GM04504 (cell line): ENCODE data around the gene LMNA.

Experiments used
- DNase-seq: peaks from one replicate; pipeline ENCODE4 v3.0.0-alpha.2; 2012; ENCODE audit warnings: low read depth

LMNA gene

DNA sequence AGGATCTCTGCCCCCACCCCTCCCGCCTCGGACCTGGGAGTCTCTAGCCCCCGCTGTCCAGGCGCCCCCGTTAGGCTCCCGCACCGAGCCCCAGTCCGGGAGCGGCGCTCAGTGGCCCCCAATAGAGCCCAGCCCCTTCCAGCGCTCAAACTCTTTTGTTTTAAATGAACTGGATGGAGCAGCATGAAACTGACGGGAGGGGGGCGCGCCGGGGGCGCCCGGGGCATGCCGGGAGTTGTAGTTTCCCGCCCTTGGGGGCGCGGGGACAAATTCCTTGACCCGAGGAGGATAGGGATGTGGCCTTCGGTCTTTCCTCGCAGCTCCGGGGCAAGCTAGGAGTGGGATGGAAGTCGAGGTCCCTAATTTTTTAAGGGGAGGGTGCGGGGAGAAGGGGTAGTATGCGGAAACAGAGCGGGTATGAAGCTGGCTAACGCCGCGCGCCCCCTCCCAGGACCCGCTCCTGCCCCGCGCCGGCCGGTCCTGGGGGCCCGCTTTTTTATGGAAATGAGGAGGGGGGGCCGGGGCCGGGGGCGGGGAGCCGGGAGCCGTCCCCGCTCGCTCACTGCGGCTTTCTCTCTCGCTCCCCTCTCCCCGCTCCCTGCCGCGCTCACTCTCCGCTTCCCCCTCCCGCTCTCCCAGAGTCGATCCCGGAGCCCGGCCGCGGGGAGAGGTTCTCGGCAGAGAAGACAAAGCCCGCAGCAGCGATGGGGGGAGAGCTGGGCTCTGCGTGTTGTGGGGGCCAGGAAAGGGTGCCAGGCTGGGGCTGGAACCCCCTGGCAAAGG is 32.0 kb upstream of the LMNA start, which contains the start of gene MEX3A:
TSS of gene MEX3A (minus strand) at position 157 of the 783 bp plus-strand sequence. CDS start 467 bp downstream, outside the sequence.
- DNase-seq, result no peak

DNA sequence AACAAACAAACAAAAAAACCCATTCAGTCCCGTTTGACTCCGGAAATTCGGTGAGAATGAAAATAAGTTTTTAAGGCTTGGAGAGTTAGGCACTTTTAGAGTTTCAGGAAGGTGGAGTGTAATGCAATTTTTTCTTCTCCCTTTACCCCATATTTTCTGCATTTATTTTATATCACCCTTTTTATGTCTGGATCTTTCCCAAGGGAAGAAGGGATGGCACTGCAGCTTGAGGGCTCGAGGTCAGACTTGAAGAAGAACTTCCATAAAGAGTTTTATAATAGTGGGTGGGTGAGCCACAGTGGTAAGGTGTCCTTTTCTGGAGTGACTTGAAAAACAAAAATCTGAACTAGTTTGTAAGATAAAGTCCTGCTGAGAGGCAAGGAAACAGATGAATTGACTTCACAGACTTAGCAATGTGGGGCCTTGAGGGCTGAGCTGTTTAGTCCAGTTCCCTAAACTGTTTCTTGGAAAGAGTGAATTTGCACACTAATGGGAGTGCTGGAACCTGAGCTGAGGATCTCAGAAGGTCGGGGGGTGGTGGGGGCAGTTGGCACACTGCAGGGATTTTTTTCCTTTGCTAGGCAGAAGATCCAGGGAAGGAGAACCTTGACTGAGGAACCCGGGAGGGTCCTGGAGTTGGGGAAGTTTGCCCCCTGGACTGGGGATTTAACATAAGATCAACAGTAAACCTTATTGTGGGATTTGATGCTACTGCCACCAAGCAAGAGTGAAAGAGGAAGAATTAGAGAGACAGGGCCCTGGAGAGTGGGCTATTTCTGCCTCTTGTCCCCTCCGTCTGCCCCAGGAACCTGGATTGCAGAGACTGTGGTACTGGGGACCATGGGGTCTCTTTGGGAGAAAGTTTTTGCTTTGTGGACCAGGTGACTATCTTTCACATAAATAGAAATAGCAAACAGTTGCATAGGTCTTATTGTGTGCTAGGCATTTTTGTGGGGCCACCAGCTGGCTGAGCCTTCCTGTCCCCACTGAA is 30.4 kb upstream of the LMNA start:
- DNase-seq, result no peak

GRCh38 chr1:156086256-156086662 is 28.3 kb upstream of the LMNA start:
- DNase-seq, result no peak

DNA sequence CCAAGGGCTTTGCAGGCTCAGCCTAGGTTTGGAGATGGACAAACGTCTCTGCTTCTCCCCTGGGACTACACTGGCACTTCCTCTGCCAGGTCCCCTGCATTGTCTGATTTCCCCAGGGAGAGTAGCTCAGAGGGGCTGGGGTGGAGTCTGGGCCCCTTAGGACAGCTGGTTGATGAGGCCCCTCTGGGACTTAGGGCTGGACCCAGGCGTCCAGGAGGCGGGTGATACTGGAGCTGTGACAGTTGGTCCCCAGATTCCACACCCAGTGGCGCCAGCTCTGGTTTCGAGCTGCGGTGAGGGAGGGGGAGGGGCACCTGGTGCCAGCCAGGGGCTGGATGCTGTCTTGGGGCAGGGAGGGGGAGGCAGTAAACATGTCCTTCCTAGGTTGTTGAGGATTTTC is 24.8 kb upstream of the LMNA start:
- no peak for DNase-seq

DNA sequence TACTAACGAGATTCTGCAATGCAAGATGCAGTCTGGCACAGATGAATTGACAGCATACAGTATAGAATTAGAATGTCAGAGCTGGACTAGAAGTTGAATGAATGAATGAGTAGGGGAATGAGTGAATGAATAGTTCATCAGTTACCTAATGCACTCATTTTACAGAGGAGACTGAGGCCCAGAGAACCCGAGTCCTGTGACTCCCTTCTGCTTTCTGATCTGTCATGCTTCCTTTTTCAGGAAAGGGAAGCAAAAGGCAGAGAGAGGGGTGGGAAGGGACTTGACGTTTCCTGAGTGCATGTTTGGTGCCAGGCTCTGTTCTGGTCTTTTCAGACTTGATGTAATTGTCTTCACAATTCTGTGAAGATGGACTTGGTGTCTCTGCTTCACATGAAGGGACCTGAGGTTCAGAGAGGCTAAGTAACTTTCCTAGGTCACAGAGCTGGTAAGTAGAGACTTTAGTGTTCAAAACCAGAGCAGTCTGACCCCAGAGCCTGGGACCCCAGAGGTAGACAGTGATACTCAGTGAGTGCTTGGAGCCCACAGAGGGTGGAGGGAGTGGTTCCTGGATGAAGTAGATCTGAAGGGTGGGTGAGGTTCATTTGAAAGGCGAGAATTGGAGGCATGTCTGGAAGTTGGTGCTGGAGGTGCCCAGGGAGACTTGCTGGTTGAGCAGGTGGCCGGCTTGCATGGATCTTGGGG is 24.2 kb upstream of the LMNA start:
- DNase-seq, result no peak

DNA sequence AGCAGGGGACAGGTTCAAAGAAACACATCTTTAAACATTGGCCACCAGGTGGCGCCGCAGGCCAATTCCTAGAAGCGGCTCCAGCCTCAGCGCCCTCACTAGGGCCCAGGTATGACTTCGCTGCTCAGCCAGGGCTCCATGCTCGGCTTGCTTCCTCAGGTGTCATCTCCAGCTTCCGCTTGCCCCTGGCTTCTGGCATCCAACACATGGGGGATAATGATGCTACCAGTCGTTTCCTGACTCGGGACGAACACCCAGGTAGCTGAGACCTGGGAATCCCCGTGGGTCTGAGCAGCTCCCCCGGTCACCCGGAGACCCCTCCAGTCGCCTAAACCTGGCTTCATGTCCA is 23.7 kb upstream of the LMNA start:
- DNase-seq, result peak; percentile 52

GRCh38 chr1:156091610-156092009 is 22.9 kb upstream of the LMNA start:
- DNase-seq, result no peak

DNA sequence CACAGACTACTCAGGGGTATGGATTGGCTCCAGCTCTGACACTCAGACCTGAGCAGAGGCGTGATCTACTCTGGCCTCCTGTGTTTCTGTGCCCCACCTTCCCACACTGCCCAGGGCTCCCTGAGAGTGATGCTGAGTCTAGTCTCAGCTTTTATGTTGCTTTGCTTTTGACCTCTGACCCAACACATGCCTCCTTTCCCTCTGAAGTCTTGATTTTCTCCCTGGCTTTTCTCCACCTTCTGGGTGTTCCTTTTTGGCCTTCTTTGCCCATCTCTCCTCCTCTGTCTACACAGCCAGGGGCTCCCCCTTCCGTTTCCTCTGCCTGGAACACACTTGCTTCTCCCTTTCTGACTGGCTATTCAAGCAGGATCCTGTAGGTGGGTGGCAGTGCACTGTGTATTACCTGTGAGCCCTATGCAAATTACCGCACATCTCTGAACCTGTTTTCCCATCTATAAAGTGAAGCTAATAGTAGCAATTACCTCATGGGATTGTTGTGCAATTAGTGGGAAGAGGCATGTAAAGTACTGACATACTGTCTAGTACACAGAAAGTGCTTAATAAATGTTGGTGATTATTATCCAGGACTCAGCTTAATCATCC is 18.5 kb upstream of the LMNA start:
- DNase-seq, result no peak

DNA sequence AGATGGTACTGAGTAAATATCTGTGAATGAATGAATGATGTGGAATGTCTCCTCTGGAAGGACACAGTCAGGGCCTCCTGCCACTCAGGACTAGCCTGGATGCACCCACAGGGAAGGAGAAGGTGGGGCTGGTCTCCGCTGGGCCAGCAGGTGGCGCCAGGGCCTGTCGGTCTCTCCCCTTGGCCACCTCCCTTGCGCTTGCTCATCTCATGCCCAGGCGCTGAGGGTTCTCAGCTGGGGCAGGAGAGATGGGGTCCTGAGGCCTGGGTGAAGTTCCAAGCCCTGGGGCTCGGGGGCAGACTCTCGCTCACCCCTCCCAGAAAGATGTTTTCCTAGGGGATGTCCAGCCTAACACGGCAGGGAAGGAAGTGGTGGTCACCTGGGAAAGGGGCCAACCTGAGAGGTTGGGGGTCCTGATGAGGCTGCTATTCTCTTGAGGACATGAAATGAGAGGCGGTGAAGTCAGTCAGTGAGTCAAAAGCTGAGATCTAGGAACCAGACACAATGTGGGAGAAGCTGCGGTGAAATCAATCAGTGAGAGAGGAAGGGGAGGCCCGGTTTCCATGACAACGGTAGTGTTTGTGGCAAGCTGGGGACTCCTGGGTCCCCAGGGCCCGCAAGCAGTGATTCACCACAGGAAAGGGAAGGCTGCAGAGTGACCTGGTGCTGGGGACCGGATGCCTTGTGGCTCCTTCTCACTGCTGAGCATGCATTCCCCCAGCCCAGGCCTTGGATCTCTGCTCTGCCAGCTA is 17.7 kb upstream of the LMNA start:
- DNase-seq, result peak; percentile 77

- DNase-seq, result no peak
These were observed 16.9 kb upstream of the LMNA start for GRCh38 chr1:156097499-156098178.

- DNase-seq, result no peak
These were observed 15.7 kb upstream of the LMNA start for GRCh38 chr1:156098784-156099183.

- no peak for DNase-seq
These were observed 15.2 kb upstream of the LMNA start for GRCh38 chr1:156099282-156099681.

DNA sequence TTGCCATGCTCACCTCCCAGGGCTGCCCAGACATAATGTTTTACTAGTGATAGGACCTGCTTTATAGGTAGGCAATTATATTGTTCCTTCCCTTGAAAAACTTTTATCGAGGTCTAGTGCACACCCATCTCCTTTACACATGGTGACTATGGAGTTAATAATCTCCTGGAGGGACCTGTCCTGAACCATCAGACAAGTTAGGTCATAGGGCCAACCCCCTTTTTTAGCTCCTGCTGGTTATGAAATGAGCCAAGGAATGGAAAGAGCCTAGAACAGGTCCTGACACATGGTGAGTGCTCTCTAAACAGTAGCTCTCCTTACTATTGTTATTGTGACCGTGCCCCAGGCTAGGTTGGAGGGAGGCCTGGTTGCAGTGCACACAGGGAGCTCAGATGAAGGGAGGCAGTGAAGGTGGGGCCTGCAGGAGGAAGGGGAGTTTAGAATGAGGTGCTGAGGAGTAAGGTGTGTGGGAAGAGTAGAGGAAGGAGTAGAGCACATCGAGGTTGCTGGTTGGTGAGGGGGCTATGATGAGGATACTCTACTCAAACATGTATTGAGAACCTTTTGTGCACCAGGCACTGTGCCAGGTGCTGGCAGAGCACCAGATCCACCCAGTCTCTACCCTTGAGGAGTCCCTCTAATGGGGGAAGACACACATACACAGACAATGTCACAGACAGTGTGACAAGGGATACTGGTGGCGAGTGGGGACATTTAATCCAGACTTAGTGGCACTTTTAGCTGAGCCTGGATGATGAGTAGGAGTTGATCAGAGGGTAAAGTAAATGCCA is 14.1 kb upstream of the LMNA start:
- no peak for DNase-seq

DNA sequence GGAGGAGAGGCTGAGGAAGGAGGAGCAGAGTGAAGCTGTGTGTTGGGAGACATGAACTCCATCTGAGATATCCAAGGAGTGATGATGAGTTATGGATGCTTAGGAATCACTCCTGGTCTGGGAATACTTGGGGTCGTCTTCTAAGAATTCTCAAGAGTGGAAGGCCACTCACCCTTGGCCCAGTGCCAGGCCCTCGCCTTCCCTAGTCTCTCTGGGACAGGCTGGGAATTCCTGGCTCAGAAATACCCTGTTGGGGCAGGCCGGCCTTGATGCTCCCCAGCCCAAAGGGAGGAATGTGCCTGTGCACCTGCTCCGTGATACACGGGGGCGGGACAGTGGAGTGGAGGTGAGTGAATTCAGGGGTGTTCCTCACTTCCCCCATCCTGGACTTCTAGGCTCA is 12.6 kb upstream of the LMNA start:
- no peak for DNase-seq

DNA sequence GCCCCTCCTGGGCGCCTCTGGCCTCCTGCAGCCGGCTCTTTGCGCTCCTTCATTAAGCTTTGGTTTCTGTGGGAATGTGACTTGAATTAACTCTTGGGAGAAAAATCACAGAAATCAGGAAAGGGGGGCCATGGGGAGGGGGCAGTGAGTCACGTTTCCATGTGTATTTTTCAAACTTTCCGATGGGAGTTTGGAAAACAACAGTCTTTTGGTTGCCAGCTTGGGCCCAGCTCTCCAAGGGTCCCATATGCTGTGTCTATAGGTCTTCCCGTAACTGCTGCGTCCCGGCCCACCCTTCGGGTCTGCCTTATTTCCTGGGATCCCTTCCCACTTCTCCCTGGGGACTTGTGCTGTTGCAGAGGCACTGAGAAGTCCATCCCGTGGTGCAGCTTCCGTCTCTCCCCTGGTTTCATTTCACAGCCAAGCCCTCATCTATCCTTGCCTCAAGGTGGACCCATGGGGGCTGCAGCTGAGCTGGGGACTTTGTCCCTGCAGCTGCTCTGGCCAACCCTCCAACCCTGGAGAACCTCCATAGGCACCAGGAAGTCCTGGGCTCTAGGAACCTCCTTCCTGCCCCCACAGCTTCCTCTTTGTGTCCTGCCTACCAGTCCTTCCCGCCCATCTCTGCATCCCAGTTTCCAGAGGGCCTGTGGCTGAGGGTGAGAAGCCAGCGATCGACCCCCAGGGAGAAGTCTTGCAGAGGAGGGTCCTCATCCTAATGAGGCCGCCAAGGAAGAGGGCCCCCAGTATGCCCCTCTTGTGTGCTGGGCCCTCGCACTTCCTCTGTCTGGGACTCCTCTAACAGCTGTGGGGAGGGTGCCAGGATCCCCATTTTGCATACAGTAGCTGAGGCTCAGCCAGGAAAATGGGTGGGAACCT is 11.6 kb upstream of the LMNA start:
- DNase-seq, result peak; percentile 46

GRCh38 chr1:156103521-156103947 is 11.0 kb upstream of the LMNA start:
- DNase-seq, result peak; percentile 62

GRCh38 chr1:156104065-156104810 is 10.3 kb upstream of the LMNA start:
- peak; percentile 84 for DNase-seq
